NCI-H2081 (cell line): ENCODE measurements around the gene PMCH.
"Not testable (repeated sequence)": the region's sequence is repeated elsewhere in the genome, so short reads cannot be mapped to it uniquely, and the experiment has no call there.

ENCODE experiments used
- DNase-seq, 2 experiments: peaks; one replicate each; lab custom pipeline; 2025; lab: John Stamatoyannopoulos, UW

The PMCH gene, protein sequence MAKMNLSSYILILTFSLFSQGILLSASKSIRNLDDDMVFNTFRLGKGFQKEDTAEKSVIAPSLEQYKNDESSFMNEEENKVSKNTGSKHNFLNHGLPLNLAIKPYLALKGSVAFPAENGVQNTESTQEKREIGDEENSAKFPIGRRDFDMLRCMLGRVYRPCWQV

DNA sequence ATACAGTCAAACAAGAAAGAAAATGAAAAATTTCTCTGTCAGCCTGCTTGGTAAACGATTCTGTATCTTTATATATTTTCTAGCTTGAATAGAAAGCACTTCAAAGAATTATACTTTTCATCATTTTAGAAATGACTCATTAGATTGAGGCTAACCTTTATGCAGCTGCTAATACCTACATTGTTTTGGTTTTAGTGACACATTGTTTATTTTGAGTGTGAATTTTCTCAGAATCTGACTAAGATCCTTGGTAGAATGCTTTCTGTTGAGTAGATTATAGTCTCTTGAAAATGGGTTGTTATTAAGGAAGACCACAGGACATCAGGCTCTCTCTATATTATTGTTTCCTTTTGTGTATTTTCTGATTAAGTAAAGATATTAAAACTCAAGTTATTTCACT, at the start of gene PMCH:
TSS of gene PMCH (minus strand) at position 45 of the 400 bp plus-strand sequence. CDS start 63 bp downstream, outside the sequence.
- no peak for DNase-seq

DNA sequence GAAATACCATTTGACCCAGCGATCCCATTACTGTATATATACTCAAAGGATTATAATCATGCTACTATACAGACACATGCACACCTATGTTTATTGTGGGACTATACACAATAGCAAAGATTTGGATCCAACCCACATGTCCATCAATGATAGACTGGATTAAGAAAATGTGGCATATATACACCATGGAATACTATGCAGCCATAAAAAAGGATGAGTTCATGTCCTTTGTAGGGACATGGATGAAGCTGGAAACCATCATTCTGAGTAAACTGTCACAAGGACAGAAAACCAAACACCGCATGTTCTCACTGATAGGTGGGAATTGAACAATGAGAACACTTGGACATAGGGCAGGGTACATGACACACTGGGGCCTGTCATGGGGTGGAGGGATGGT, 43.2 kb upstream of the PMCH start:
- not testable (repeated sequence) for DNase-seq

DNA sequence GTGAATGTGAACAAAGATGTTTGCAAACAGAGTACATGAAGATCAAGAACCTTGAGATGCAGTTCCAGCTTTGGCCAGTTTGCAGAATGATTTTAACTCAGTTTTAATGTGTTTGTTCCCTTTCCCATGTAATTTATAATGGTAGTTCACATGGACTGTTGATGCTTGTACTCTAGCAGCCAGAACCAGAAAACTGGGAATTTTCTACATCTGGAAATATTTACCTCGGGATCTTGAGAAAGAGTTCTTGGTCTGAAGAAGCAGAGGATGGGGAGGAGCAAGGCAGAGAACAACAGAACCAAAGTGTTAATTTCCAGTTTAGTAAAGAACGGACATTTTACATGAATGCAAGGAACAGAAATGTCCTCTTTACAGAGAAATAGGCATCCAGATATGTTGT, 37.0 kb upstream of the PMCH start:
- DNase-seq: no peak

DNA sequence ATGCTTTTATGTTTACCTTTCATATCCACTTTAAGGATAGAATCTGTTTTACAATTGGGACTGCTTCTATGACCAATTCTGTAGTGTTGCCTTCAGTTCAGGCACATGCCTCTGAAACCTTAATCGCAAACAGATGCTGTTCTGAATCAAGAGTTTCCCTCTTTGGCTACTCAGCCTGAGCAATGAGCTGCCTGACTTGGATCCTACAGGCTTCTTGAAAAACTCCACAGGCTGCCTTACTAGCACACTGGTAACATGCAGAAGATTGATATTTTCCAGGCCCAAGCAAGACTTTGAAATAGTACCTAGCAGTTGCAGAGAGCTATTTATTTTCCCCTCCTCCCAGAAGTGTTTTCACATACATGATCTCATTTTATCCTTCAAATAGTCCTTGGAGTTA, 34.8 kb upstream of the PMCH start:
- no peak for DNase-seq

DNA sequence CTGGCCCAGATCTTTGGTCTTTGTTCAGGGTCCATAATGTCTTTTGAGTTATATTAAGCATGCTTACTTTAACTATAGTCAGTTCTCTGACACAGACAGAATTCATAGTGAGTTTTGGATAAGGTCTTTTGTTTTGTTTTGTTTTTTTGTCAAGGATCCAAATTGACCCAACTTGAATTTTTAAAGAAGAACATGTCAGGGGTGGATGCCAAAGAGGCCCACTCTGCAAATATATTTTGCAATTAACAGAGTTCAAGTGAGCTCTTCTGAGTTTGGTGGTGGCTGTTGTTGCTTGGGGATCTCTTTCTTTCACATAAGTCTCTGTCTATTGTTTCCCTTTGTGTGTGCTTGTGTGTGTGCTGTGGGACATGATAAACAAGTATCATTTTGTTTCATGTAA, 34.4 kb upstream of the PMCH start:
- DNase-seq: no peak

DNA sequence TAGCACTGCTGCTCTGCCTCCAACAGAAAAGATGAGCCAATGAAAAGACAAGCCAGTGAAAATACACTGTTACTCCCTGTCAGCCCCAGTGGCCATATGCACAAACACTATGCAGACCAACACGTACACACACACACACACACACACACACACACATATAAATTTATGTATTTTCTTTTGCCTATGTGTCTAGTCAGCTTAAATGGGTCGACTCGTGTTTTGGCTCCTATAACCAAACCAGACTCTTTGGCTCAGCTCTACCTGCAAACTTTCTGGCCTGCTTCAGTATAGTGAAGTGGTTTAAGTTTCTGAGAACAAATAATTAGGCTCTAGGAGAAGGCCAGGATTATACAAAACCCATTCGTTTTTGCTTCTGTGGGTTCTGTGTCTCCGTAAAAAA, 30.3 kb upstream of the PMCH start:
- no peak for DNase-seq

DNA sequence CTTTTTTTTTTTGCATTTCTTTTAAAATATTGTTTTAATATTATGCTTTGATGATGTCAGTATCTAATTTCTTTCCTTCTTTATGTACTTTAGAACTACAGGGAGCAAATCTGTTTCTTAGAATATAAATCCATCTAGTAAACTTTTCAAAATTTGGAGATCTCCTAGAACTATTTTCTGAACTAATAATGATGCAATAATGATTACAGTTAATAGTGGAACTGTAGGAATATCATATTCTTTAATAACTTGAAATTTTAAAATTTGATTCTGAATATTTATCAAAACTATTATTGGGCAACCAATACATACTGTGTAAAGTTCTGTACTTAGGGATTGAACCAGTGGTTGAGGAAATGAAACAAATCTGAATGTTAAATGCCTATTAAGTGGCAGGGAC, 23.1 kb upstream of the PMCH start:
- no peak for DNase-seq

DNA sequence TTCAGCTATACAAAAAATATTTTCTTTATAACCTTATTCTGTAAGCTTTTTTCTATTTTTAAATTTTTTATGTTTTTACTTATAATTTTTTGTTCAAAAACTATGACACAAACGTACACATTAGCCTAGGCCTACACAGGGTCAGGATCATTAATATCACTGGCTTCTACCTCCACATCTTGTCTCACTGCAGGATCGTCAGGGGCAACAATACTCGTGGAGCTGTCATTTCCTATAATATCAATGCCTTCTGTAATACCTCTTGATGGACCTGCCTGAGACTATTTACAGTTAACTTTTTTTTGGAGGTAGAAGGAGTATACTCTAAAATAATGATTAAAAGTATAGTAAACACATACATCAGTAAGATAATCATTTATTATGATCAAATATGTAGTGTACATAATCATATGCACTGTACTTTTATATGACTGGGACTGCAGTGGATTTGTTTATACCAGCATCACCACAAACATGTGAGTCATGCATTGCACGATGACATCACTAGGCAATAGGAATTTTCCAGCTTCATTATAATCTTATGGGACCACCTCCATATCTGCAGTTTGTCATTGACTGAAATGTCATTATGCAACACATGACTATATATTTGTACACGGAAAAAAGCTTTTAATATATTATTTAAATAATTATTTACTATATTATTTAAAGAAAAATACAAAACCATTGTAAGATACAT, 18.5 kb upstream of the PMCH start:
- DNase-seq: no peak

DNA sequence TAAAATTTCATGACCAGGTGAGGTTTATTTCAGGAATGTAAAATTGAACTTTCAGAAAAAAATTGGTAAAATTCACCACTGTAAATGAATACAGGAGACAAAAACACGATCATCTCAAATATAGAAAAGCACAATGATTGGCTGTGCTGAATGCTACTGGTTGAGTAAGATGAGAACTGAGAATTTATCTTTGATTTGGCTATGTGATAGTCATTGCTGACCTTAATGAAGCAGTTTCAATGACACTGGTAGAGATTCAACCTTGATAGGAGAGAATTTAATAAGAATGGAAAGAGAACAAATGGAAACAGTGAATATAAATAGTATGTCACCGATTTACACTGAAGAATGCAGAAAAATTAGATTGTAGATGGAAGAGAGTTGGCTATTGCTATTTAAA, 6.4 kb upstream of the PMCH start:
- DNase-seq: no peak

DNA sequence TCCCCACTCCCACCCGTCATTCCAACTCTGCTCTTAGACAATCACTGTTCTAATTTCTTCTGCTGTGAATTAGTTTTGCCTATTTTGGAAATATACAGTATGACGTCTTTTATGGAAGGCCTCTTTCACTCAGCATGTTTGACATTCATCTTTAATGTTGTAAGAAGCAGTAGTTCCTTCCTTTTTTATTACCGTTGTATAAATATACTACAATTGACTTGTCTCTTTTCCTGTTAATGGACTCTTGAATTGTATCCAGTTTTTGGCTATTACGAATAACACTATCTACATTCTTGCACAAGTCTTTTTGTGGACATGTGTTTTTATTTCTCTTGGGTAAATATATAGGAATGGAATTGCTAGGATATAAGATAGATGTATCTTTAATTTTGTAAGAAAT, 4.9 kb upstream of the PMCH start:
- no peak for DNase-seq

DNA sequence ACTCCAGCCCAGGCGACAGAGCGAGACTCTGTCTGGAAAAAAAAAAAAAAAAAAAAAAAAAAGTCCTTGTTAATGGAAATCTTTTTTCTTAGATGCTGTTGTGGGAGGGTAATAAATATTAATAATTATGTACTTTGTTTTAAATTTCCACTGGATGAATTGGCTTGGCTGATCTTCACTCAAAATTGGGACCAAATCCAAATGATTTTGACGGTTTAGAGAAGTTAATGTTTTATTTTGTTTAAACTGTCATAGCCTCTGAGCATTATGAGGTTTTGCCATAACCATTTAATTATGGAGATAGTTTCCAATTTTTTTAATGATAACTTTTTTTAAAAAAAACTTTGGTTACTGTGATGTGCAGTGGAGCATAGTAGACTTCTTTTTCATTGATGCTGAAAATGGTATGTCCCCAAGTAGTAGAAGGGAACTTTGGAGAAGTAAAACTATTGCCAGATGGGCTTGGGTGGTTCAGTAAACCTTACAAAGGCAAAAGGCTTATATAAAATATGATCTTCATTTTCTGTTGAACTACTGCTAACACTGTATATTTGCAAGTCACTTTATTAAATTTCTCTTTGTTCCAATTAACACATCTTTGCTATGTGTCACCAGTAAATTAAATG, 3.9 kb upstream of the PMCH start:
- DNase-seq: no peak

DNA sequence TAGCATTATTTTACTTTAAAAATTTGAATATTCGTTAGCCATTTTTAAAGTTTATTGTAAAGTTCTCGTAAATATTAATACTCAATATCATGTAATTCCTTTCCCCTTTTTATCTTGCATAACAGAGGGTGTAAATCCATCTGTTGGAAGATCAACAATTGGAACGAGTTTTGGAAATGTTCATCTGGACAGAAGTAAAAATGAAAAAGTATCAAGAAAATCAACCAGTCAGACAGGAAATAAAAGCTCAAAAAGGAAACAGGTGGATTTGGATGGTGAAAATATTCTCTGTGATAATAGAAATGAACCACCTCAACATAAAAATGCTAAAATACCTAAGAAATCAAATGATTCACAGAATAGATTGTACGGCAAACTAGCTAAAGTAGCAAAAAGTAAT, 1.8 kb downstream of the PMCH start:
- DNase-seq: no peak

DNA sequence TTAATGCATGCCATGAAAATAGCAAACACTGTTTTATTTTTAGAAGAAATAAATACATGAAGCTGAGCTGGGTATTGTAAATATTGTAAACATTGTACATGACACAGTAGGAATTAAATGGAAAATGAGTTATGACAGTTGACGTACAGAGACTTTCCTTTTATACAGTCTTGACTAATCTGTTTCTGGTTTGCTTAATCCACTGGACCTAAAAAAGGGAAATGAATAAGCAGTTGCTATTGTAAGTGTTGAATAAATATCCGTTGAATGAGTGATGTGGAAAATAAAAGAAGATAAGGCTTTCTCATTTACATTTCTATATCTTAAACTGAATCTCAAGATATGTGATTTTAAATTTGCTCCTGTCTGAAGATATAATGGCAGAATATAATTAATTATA, 15.0 kb downstream of the PMCH start:
- DNase-seq: no peak

DNA sequence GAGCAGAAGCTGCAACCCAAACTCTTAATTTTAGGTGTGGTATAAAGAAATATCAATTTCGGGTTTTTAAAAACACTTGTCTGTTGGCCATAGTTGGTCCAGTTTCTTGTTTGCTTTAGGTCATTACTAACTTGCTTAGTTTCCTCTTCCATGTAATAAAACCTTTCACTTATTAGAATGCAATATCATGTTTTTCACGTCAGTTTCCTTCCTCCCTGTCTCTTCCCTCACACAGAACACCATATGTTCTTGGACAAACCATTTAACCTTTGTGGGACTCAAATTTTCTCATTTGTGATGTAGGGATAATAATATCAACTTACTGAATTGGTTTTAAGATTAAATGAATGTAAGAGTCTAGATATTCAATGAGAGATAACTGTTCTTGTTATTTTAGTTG, 22.9 kb downstream of the PMCH start:
- DNase-seq: no peak

DNA sequence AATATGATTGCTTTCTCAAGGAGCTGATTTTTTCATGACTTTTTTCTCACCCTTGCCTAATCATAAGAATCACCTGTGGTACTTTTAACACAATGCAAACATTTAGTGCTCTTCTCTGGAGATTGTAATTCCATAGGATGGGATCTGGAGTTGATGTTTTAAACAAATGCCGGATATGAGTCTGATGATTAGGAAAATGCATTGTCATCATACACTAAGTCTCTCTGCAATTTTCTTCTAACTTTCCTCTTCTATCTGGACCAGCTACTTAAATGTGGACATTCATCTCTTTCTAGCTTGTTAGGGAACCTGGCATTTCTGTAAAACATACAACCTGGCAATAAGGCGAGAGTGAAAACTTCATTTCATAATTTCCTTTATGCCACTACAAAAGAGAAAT, 23.5 kb downstream of the PMCH start:
- no peak for DNase-seq

DNA sequence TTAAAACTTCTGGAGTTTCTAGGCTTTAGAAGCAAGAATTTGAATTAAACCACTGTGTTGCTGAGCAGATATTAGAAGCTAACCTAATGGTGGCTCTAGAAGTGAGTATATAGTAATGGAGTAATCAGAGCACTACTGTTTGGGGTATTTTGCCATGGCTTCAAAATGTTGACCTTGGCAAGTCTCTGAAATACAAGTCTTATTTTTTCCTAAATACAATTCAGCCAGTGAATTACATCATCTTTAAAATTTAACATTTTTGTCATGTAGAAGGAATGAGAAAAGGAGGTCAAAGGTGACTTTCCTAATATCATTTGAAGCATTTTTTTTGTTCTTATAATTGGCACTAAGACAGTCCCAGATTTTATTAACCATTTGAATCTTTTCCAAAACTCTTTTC, 25.2 kb downstream of the PMCH start:
- DNase-seq: no peak

DNA sequence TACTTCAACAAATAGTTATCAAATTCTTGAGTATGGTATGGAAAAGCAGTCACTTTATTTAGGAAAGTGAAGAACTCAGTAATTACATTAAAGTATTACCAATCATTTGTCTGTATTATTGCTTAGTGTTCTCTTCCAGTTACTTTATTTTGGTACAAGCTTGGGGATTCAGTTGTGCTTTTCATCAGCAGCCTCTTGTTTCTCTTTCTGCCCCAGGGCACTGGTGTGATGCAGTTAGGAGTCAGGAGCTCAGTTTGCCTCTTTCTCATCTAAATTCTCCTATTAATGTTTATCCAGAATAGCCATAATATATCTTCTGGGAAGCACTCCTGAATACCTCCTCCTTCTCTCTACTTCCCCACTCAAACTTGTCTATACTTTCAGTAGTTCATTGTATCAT, 25.7 kb downstream of the PMCH start:
- no peak for DNase-seq

DNA sequence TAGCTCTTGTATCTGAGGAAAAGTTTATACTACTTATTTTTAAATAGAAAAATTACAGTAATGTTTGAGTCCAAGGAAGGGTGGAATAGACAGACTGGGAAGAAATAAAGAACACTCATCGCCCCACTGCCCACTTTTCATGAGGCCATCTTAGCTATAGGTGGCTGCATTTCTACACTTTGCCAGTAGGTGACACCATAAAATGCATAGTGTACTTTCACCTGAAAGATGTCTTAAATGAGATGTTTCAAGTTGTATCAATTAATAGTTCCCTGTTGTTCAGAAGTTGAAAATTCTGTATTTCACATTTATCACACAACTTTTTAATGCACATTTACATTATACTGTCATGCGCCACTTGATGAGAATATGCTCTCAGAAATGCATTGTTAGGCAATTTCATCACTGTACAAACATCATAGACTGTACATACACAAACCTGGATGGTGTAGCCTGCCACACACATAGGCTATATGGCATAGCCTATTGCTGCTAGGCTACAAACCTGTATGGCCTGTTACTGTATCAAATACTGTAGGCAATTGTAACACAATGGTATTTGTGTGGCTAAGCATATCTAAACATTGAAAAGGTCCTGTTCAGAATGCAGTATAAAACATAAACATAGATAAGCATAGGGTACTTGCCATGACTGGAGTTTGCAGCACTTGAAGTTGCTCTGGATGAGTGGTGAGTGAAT, 27.6 kb downstream of the PMCH start:
- peak in 1 of 2 experiments; percentile 44 for DNase-seq

DNA sequence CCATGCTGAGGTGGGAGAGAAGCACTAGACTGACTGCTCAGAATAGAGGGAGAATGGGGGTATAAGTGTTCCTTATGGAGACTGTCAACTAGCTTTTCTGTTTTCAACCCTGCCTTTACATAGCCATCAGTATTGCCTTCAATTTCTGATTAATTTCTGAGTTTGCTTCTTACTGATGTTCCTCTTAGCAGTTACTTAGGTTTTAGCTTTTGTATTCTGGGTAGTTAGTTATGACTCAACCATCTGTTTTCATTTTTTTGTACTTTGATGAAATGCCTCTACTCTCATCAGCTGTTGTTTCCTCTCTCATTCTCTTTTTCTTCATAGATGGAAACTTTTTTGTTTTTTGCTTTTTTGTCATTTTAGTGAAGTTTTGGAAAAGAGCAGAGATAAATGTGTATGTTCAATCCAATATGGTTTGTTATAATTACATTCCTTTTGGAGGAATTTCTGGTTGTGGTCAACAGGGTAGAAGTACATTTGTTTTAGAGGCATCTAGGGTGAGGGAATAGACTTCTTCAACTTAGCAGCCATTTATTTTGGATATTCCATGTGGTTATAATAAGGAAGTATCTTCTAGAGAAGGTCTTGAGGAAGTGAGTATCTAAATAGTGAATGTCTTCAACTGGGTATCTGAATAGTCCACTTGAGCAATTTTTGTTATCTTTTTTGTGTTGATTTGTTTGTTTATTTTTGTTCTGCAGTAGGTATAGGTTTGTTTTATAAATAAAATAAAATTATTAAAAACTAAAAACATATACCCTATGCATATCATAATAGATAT, 29.6 kb downstream of the PMCH start:
- no peak for DNase-seq

DNA sequence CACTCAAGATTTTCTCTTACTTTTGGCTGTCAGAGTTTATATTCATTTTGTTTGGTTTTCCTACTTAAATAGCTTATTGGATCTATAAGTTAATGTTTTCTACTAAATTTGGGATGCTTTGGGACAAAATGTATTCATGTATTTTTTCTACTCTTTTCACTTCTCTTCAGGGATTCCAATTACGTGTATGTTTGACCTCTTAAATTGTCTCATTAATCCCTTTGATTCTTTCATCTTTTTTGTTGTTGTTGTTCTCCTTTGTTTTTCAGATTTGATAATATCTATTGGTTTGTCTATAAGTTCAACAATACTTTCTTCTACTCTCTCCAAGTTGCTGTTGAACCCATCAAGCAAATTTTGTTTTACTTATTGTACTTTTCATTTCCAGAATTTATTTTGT, 34.2 kb downstream of the PMCH start:
- DNase-seq: no peak

DNA sequence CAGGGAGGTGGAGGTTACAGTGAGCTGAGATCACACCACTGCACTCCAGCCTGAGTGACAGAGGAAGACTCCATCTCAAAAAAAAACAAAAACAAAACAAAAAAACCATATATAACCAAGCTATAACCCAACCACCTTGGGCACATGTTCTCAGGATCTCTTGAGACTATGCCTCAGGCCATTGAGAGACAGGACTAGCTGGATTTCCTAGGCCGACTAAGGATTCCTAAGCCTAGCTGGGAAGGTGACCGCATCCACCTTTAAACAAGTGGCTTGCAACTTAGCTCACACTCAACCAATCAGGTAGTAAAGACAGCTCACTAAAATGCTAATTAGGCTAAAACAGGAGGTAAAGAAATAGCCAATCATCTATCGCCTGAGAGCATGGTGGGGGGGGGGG, 42.4 kb downstream of the PMCH start:
- DNase-seq: not testable (repeated sequence)

DNA sequence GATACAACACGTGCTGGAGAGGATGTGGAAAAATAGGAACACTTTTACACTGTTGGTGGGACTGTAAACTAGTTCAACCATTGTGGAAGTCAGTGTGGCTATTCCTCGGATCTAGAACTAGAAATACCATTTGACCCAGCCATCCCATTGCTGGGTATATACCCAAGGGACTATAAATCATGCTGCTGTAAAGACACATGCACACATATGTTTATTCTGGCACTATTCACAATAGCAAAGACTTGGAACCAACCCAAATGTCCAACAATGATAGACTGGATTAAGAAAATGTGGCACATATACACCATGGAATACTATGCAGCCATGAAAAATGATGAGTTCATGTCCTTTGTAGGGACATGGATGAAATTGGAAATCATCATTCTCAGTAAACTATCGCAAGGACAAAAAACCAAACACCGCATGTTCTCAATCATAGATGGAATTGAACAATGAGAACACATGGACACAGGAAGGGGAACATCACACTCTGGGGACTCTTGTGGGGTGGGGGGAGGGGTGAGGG, 50.5 kb downstream of the PMCH start:
- not testable (repeated sequence) for DNase-seq
